ENCODE data around the gene NEGR1.

DNA sequence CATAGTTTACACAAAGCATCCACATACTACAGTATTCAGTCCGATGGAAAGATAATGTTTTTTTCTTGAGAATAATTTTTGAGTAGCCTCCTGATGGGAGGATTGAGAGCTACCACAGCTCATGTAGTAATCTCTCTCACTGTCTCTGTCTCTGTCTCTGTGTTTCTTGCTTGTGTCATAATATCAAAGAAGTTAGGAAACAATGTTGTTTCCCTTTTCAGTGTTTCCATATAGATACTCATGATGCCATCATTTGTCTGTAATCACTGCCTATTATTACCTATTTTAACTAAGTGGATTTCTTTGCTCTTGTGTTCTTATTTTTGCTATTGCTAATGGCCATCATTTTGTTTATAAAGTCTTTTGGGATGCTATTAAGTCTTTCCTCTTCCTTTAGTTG lies 367.7 kb downstream of the NEGR1 start:
- TF ChIP-seq CTCF (conservative IDR thresholded peaks at IDR 0.05; ENCODE audit: low read length) (no peak), EZH2phosphoT487 (IDR thresholded peaks at IDR 0.05; ENCODE audit: borderline replicate concordance, low read depth, low read length) (no peak)

All from OCI-LY7 (cell line).